Lung (tissue), 12 donors: Measurements from ENCODE around the gene DLG2. TPM values are rescaled to one million over a fixed set of nuclear protein-coding genes. Genes with fewer than 3 reads are reported as not detected.

ENCODE experiments used
- ATAC-seq: fragments of 200-7000 bp; cut with Tn5 transposase; one replicate; pipeline ENCODE4 v1.9.1; 2020; ENCODE audit warnings: moderate number of reproducible peaks; ENCODE audit not compliant: insufficient read depth, low FRiP score
- DNase-seq, 3 donors: peaks; one replicate each; pipeline ENCODE4 v3.0.0-alpha.2; 2013 to 2017
- H3K27ac ChIP-seq, 2 donors: one replicate each; pipeline ENCODE4 v1.5.1; 2013; ENCODE audit warnings: mild to moderate bottlenecking in 2 of 2, moderate library complexity in 2 of 2, control low read depth in 1 of 2, inconsistent platforms in 1 of 2, low read depth in 1 of 2, low read length in 1 of 2
- H3K27me3 ChIP-seq, 3 donors: one replicate each; pipeline ENCODE4 v1.5.1; 2013; ENCODE audit warnings: low read length in 2 of 3; ENCODE audit not compliant: control insufficient read depth in 3 of 3, insufficient read depth in 3 of 3
- H3K36me3 ChIP-seq, 4 donors: one replicate each; pipeline ENCODE4 v1.5.1; 2013; ENCODE audit warnings: low read length in 4 of 4, mild to moderate bottlenecking in 1 of 4, moderate library complexity in 1 of 4; ENCODE audit not compliant: control insufficient read depth in 4 of 4, insufficient read depth in 4 of 4
- H3K4me1 ChIP-seq, 5 donors: one replicate each; pipeline ENCODE4 v1.5.1; 2013; ENCODE audit warnings: low read length in 5 of 5, mild to moderate bottlenecking in 2 of 5, moderate library complexity in 1 of 5; ENCODE audit not compliant: control insufficient read depth in 5 of 5, insufficient read depth in 5 of 5
- H3K4me3 ChIP-seq: one replicate; pipeline ENCODE4 v1.5.1; 2013; ENCODE audit warnings: mild to moderate bottlenecking, control low read depth, moderate library complexity
- H3K9ac ChIP-seq, 2 donors: one replicate each; pipeline ENCODE4 v1.5.1; 2013; ENCODE audit warnings: low read length in 2 of 2, control low read depth in 1 of 2; ENCODE audit not compliant: insufficient read depth in 1 of 2
- H3K9me3 ChIP-seq, 4 donors: one replicate each; pipeline ENCODE4 v1.5.1; 2013; ENCODE audit warnings: low read length in 3 of 4, mild to moderate bottlenecking in 1 of 4, moderate library complexity in 1 of 4; ENCODE audit not compliant: control insufficient read depth in 4 of 4, insufficient read depth in 3 of 4
- WGBS, 2 donors: extraction: QIAGEN DNeasy Blood & Tissue Kit; methylation state at CpG; one replicate each; pipeline ENCODE4 v1.1.7; 2013; 5-methylcytosine and 5-hydroxymethylcytosine counted together
- polyA plus RNA-seq, 2 donors: library from polyadenylated mRNA; stranded (reverse); fragments of 200-250 nt; gene quantifications; one replicate each; pipeline ENCODE4 v1.2.1, GENCODE V29; 2013
- total RNA-seq, 2 donors: library from RNA; depleted of rRNA in 1 of 2; stranded (reverse); fragments of >200 nt in 1 of 2; gene quantifications; one replicate each; pipeline ENCODE4 v1.2.1, GENCODE V29; 2014 to 2021
- TF ChIP-seq, protein P1 (sequence below): IDR thresholded peaks from 2 replicates; pipeline ENCODE4 v1.5.1; 2012; ENCODE audit warnings: mild to moderate bottlenecking; ENCODE audit errors: control extremely low read depth, extremely low read depth
- donor health status: control.
- donor health status: control.
- donor health status: Bipolar disorder and iron deficiency.
- donor health status: healthy.
- donor health status: DM: yes; HTN: yes; CAD: no.

DLG2 gene
- total and polyA plus RNA-seq, 4 donors: 0.32 to 24.1 (median 5.4) TPM

GRCh38 chr11:84333221-84333620 lies 1293.9 kb downstream of the DLG2 start:
- no peak for ATAC-seq
- WGBS, 2 donors: 74 to 92% methylated on average over 3 of the region's 3 CpGs

DNA sequence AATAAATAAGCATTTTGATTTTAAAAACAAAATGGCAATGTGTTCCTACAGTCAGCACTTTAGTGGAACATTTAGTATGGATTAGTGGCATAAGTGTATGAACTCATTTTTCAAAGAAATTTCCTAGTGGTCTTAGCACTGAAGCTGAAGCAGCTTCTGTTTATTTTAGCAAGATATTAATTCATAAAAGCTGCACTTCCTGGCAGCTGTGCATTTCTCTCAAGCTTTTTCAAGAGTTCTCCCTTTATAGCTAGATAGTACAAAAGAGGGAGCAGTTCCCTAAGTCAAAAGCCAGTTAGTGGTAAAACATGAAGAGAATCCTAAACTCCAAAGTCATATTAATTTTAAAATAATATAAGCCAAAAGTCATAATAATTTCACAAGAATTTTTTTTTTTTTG lies 1304.9 kb downstream of the DLG2 start:
- Histone ChIP-seq H3K27me3 (no peaks in the 10 kb centered on the region), H3K4me1 (no peaks in the 10 kb centered on the region), H3K36me3 (no peaks in the 10 kb centered on the region), H3K9ac (no peak overlapping the region), H3K9me3 (no peaks in the 10 kb centered on the region), H3K4me3 (no peak overlapping the region), H3K27ac (no peak overlapping the region)
- TF ChIP-seq, protein P1, sequence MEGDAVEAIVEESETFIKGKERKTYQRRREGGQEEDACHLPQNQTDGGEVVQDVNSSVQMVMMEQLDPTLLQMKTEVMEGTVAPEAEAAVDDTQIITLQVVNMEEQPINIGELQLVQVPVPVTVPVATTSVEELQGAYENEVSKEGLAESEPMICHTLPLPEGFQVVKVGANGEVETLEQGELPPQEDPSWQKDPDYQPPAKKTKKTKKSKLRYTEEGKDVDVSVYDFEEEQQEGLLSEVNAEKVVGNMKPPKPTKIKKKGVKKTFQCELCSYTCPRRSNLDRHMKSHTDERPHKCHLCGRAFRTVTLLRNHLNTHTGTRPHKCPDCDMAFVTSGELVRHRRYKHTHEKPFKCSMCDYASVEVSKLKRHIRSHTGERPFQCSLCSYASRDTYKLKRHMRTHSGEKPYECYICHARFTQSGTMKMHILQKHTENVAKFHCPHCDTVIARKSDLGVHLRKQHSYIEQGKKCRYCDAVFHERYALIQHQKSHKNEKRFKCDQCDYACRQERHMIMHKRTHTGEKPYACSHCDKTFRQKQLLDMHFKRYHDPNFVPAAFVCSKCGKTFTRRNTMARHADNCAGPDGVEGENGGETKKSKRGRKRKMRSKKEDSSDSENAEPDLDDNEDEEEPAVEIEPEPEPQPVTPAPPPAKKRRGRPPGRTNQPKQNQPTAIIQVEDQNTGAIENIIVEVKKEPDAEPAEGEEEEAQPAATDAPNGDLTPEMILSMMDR: no peak
- peak in 1 of 3 donors; percentile 26 for DNase-seq
- ATAC-seq: no peak

More at GRCh38 chr11:84333221-84333620, 1293.9 kb downstream of the DLG2 start:
- no peak overlapping the region for H3K4me3 ChIP-seq
- H3K27me3 ChIP-seq: no peaks in the 10 kb centered on the region
- H3K36me3 ChIP-seq: no peaks in the 10 kb centered on the region
- DNase-seq: peak in 1 of 3 donors; percentile 14
- no peaks in the 10 kb centered on the region for H3K9me3 ChIP-seq
- TF ChIP-seq, protein P1: no peak
- no peaks in the 10 kb centered on the region for H3K4me1 ChIP-seq
- H3K9ac ChIP-seq: no peak overlapping the region
- H3K27ac ChIP-seq: no peak overlapping the region

DNA sequence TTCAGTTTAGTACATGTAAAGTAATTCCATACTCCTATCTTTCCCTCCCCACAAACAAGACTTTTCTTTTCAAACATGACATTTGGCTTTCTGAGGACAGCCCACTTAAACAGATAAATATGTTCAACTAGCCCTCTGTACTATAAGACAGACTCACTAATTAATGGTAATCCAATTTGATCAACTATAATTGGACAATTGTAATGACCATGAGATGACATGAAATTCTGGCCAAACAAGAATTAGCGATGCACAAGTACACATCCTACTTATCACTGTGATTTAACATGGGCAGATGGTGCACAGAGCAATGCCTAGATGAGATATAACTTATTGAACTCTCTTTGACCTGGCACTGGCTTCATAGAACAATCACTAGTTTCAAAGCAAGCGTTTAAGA lies 1307.3 kb downstream of the DLG2 start:
- H3K27ac ChIP-seq: no peak overlapping the region
- no peaks in the 10 kb centered on the region for H3K4me1 ChIP-seq
- H3K27me3 ChIP-seq: no peaks in the 10 kb centered on the region
- DNase-seq (no peak), ATAC-seq (no peak)
- H3K9ac ChIP-seq: no peak overlapping the region
- H3K4me3 ChIP-seq: no peak overlapping the region
- WGBS, 2 donors: 63 to 87% methylated on average over 2 of the region's 2 CpGs
- TF ChIP-seq, protein P1: no peak
- no peaks in the 10 kb centered on the region for H3K36me3 ChIP-seq
- H3K9me3 ChIP-seq: no peaks in the 10 kb centered on the region

GRCh38 chr11:84316866-84317555 lies 1310.1 kb downstream of the DLG2 start:
- peak in 1 of 3 donors; percentile 17 for DNase-seq
- Histone ChIP-seq H3K4me1 (no peaks in the 10 kb centered on the region), H3K4me3 (no peak overlapping the region), H3K9ac (no peak overlapping the region), H3K27me3 (no peaks in the 10 kb centered on the region), H3K27ac (no peak overlapping the region), H3K36me3 (no peaks in the 10 kb centered on the region), H3K9me3 (no peaks in the 10 kb centered on the region)
- peak; percentile 44 for ATAC-seq
- TF ChIP-seq, protein P1: no peak
- 68 to 70% methylated on average over 15 of the region's 15 CpGs for WGBS, 2 donors
